Ascending aorta (tissue), 2 donors: ENCODE measurements around the gene ZCCHC2. TPM values are rescaled to one million over a fixed set of nuclear protein-coding genes. Genes with fewer than 3 reads are reported as not detected.

Experiments
- DNase-seq, 2 donors: peaks; one replicate each; pipeline ENCODE4 v3.0.0-alpha.2; 2019; ENCODE audit warnings: low spot score in 2 of 2
- H3K27ac ChIP-seq, 2 donors: fragments of 200-600 bp; sonication (generic); one replicate each; pipeline ENCODE4 v1.5.1; 2016 to 2017; ENCODE audit warnings: mild to moderate bottlenecking in 1 of 2
- H3K27me3 ChIP-seq: fragments of 200-600 bp; sonication (generic); one replicate; pipeline ENCODE4 v1.5.1; 2017
- H3K36me3 ChIP-seq, 2 donors: fragments of 200-600 bp; sonication (generic); one replicate each; pipeline ENCODE4 v1.5.1; 2016
- H3K4me1 ChIP-seq, 2 donors: fragments of 200-600 bp; sonication (generic); one replicate each; pipeline ENCODE4 v1.5.1; 2016 to 2017; ENCODE audit warnings: mild to moderate bottlenecking in 1 of 2
- H3K4me3 ChIP-seq, 2 donors: fragments of 200-600 bp; sonication (generic); one replicate each; pipeline ENCODE4 v1.5.1; 2016 to 2017; ENCODE audit warnings: mild to moderate bottlenecking in 1 of 2
- H3K9me3 ChIP-seq, 2 donors: fragments of 200-600 bp; sonication (generic); one replicate each; pipeline ENCODE4 v1.5.1; 2016
- CTCF ChIP-seq, 3 experiments: fragments of 200-600 bp in 2 of 3; fragments of 450-650 bp in 1 of 3; sonication (generic) in 2 of 3; IDR thresholded peaks; one replicate each; pipeline ENCODE4 v1.5.1; 2016 to 2019; ENCODE audit warnings: antibody characterized with exemption in 3 of 3, mild to moderate bottlenecking in 1 of 3, moderate library complexity in 1 of 3
- intact Hi-C: fragments of 100-400 bp; cut with DNase I; formaldehyde crosslinking; loops from one replicate; pipeline ENCODE4 v1.15.1; 2023
- total RNA-seq: library from RNA; depleted of rRNA; stranded (reverse); fragments of >200 nt; gene quantifications from one replicate; pipeline ENCODE4 v1.1.0, GENCODE V29; 2016

ZCCHC2 gene
- total RNA-seq, 1 donor from 2014 or later: 22.9 TPM

GRCh38 chr18:62496262-62496661 lies 26.6 kb upstream of the ZCCHC2 start:
- Histone ChIP-seq H3K9me3 (no peaks in the 10 kb centered on the region), H3K27ac (no peak overlapping the region), H3K27me3 (no peaks in the 10 kb centered on the region), H3K36me3 (no peaks in the 10 kb centered on the region), H3K4me3 (no peak overlapping the region), H3K4me1 (no peaks in the 10 kb centered on the region)
- TF ChIP-seq CTCF (IDR thresholded peaks at IDR 0.05): no peak
- intact Hi-C loops: no loop called here
- DNase-seq: no peak

DNA sequence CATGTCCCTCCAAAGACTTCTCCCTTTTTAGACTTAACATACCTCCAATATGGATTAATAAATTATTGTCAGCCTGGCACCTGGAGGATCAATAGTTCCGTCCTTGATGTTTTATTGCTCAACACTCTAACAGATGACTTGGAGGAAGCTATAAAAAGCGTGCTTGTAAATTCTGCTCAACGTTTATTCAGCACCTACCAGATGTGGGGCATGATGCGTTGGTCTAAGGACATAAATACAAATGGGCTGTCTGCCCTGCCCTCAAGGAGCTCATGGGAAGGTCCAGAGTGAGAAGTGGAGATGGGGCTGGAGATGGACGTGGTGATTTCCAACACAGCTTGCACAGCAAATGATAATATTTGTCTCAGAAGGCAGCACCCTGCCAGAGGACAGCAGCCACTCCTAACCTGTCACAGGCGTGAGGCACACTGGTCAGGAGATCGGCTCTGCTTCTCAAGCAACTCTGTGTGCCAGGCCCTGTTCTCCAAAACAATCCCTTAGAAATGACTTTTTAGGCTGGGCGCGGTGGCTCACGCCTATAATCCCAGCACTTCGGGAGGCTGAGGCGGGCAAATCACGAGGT lies 25.5 kb upstream of the ZCCHC2 start:
- Histone ChIP-seq H3K4me3 (no peak overlapping the region), H3K27ac (no peak overlapping the region), H3K36me3 (no peaks in the 10 kb centered on the region), H3K9me3 (no peaks in the 10 kb centered on the region), H3K4me1 (no peaks in the 10 kb centered on the region), H3K27me3 (no peaks in the 10 kb centered on the region)
- intact Hi-C loops: no loop called here
- no peak for DNase-seq
- no peak for TF ChIP-seq CTCF (IDR thresholded peaks at IDR 0.05)

DNA sequence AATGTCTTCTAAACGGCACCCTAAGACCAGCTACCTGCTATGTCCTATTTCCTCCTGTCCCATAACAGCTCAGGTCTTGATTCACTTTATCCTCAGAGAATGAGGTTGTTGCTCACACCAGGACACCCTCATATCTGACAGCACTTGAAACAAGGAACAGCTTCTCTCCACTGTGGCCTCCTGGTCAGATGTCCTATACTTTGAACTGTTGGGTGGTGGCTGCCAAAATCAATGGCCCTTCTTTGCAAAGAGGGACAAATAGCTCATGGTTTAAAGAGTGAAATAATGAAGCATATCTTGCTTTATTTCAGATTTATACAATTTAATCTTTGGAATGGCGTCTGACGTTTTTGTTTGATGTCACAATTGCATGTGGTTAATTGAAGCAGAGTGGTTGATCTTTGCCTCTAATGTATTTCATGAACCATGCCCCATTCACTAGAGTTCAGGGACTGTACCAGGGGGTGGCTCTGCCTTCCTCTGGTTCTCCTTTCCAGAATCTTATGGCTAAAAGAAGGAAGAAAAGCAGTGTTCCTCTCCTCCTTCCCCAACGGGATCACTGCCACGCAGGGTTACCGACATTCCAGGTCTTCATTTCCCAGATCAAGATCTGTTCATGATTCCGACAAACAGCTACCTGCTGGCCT lies 24.1 kb upstream of the ZCCHC2 start:
- Histone ChIP-seq H3K4me3 (no peak overlapping the region), H3K27me3 (no peaks in the 10 kb centered on the region), H3K4me1 (no peaks in the 10 kb centered on the region), H3K9me3 (no peaks in the 10 kb centered on the region), H3K36me3 (no peaks in the 10 kb centered on the region), H3K27ac (no peak overlapping the region)
- no peak for DNase-seq
- intact Hi-C loops: no loop called here
- TF ChIP-seq CTCF (IDR thresholded peaks at IDR 0.05): no peak

GRCh38 chr18:62499263-62499650 lies 23.6 kb upstream of the ZCCHC2 start:
- intact Hi-C loops: no loop called here
- H3K27ac ChIP-seq: no peak overlapping the region
- TF ChIP-seq CTCF (IDR thresholded peaks at IDR 0.05): no peak
- H3K36me3 ChIP-seq: no peaks in the 10 kb centered on the region
- H3K27me3 ChIP-seq: no peaks in the 10 kb centered on the region
- no peaks in the 10 kb centered on the region for H3K9me3 ChIP-seq
- no peak overlapping the region for H3K4me3 ChIP-seq
- no peaks in the 10 kb centered on the region for H3K4me1 ChIP-seq
- DNase-seq: no peak

- no peak for DNase-seq
- Histone ChIP-seq H3K27ac (no peak overlapping the region), H3K9me3 (no peaks in the 10 kb centered on the region), H3K27me3 (no peaks in the 10 kb centered on the region), H3K36me3 (no peaks in the 10 kb centered on the region), H3K4me3 (no peak overlapping the region), H3K4me1 (no peaks in the 10 kb centered on the region)
- intact Hi-C loops: no loop called here
- TF ChIP-seq CTCF (IDR thresholded peaks at IDR 0.05): no peak
Observed at GRCh38 chr18:62500174-62500573, 22.7 kb upstream of the ZCCHC2 start.
